Lower leg skin (tissue), 3 donors: ENCODE data around the gene NTN4.

Experiments used
- CTCF ChIP-seq, 3 donors: fragments of 450-650 bp; IDR thresholded peaks; one replicate each; pipeline ENCODE4 v1.5.1; 2016; ENCODE audit warnings: antibody characterized with exemption in 3 of 3, mild to moderate bottlenecking in 3 of 3, moderate library complexity in 2 of 3
- POLR2A ChIP-seq, 2 donors: fragments of 450-650 bp; IDR thresholded peaks; one replicate each; pipeline ENCODE4 v1.6.1; 2016 to 2017; ENCODE audit warnings: antibody characterized with exemption in 2 of 2, mild to moderate bottlenecking in 1 of 2, moderate library complexity in 1 of 2

GRCh38 chr12:95802482-95803270 lies 12.1 kb upstream of the NTN4 start:
- no peak for TF ChIP-seq CTCF (IDR thresholded peaks at IDR 0.05)
- TF ChIP-seq POLR2A (IDR thresholded peaks at IDR 0.05), result no peak
